Middle frontal gyrus (tissue), 1 donor: ENCODE results near the gene TXK.

Experiments used
- DNase-seq: peaks from one replicate; pipeline ENCODE4 v3.0.0-alpha.2; 2015; ENCODE audit warnings: low spot score; ENCODE audit errors: extremely low spot score

TXK gene

DNA sequence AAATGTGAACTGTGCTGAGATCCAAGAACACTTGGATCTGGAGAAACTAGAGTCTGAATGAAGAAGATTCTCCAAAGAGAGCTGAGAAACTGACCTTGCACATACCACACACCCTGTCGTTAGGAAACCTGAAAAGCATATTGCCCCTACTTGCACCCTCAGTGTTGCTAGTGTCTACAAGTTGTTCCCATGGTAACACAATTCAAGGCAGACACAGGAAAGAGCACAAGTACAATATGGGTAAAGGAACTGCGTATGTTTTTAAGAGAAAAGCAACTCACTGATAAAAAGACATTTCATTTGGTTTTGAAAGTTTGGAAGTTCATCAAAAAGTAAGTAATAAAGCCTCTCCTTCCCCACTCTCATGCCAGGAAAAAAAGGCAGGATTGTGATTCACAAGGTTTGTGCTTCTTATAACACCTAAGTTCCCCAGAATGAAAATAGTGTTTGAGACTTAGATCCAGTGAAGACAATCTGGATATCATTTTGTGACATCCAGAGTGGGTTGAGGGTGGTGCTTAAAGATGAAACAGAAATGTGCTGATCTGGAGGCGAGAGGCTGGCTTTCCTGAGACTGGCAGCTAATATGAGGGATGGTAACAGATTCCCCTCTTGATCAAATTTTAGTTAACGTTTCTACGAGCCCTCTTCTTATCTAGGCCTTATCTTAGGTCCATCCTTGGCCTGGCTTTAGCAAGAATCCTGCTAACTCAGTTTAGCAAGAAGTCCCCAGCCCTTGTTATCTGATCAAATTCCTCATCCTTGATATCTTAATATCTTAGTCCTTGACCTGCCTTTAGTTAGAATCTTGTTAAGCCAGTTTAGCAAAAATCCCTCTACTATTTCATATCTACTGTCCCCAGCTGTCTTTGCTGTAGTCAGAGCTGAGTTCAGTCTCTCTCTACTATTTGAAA, 75.2 kb downstream of the TXK start:
- DNase-seq: no peak

DNA sequence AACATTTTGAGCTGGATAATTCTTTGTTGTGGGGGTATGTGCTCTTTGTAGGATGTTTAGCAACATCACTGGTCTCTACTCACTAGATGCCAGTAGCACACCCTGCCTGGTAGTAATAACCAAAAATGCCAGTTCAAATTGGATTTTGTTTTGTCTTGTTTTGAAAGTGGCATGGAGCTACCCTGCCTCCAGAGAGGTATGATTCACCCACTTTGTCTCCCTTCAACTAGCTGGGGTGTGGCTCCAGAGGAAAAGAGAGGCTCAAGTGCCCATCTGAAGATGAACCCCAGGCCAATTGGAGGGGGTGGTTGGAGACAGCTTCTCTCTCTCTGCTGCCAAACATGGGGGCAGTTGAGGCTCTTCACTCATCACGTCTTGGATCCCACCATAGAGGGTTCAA, 83.0 kb downstream of the TXK start:
- DNase-seq: no peak

DNA sequence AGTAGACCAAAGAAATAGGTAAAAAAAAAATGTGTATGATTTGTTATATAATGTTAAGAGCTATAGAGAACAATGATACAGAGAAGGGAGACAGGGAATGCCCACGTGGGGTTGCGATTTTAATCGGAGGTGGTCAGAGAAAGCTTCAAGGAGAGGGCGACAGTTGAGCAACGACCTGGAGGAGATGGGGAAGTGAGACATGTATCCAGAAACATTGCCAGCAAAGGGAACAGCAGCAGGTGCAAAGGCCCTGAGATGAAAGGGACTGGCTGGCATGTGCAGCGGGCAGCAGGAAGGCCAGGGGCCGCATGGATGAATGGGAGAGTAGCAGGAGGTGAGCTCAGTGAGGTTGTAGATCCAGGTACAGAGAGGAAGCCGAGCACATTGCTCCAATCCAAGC, 84.6 kb downstream of the TXK start:
- DNase-seq: no peak

DNA sequence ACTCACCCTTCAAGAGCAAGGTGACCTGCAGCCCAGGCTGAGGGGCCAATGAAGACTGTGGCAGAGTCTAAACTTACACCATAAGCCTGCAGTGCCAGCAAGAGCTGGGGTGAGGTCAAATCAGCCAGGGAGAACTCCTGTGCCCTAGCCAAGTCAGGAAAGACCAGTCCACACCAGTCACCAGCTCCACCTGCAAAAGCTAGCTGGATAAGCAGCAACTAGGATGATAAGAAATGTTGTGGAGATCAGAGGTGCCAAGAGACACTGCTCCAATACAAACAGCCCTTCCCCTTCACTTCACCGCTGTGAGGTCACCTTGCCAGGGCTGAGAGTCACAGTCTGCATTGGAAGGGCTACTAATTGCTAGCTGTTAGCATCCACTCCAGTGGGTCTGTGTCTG, 86.2 kb downstream of the TXK start:
- DNase-seq: no peak

DNA sequence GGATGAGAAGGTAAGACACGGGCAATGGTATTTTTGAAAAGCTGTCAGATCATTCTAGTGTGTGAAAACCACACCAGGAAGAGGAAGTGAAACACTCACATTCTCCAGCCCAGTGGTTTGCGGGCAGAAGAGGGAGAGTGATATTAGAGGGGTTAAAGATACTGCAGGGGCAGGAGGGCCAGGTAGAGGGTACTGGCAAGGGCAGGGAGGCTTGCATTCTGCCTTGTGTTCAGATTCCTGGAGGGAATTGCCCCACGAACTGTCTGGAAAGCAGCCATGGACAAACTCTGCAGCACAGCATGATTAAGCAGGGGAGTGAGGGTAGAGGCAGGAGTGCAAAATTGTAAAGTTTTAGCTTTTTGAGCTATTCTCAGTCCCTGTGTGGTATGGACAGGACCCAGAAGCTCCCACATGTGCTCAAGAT, 86.6 kb downstream of the TXK start:
- no peak for DNase-seq

DNA sequence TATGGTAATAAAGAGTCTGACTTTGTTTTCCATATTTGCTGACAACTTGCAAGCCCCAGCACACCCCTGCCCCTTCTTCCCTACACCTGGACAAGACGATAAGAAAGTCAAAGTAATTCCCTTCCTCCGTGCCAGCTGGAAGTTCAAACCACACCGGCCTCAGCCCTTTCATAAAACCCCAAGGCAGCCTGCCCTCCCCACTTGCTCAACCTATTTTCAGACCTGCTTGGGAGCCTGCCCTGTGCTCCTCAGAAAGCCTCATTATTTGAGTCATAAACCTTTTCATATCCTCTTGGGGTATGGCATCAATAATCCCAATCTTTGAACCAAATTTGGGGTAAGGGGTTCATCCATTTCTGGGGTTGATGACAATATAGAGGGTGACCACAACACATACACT, 88.0 kb downstream of the TXK start:
- DNase-seq: no peak

DNA sequence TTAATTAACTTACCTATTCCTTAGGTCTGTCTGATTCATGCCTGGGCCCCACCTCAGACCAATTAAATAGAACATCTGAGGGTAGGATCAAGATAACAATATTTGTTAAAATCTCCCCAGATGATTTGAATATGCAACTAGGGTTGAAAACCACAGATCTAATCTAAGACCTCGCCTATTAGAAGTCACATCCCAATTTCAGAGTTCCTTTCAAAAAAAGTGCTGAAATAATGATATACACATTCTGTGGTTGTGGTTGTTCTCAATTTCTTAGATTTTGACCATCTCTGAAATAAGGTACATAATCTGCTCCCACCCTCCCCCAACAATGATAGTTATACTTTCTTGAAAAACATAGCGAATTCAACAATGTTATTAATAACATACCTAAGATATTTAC, 89.8 kb downstream of the TXK start:
- DNase-seq: no peak

DNA sequence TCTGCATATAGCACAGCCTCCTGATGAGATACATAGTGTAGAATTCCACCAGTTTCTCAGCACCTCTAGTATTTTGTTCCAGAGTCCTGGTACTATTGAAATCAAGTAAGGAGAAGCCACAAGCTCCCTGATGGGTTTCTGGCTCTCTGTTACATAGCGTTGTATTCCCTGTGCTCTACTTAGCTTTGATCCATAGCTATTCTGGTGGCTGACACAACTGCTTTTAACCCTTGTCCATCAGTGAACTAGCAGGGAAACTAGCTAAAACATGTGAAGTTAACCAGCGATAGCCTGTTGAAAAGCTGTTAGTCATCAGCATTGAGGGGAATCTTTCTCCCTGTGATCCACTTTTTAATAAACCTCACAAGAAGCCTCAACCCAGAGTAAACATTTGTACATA, 90.5 kb downstream of the TXK start:
- no peak for DNase-seq

DNA sequence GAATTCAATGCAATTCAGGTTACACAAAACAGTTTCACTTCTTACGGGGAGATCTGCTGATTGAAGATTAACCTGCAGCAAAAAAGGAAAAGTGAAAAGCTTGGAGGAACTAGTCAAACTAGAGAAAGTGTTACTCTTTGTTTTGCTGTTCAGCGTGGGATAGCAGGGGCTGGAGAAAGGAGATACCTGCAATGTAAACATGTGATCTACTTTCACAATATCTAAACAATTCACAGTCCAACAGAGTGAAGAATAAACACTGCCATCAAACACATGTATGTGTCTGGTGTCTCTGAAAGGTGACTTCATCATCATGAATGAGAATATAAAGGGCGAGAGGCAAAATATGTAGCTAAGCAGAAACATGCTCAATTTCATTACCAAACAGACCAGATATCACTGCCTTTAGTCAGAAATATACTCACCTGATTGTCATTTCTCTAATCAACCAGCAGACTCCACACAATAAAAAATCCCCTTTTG, 91.0 kb downstream of the TXK start:
- DNase-seq: no peak

DNA sequence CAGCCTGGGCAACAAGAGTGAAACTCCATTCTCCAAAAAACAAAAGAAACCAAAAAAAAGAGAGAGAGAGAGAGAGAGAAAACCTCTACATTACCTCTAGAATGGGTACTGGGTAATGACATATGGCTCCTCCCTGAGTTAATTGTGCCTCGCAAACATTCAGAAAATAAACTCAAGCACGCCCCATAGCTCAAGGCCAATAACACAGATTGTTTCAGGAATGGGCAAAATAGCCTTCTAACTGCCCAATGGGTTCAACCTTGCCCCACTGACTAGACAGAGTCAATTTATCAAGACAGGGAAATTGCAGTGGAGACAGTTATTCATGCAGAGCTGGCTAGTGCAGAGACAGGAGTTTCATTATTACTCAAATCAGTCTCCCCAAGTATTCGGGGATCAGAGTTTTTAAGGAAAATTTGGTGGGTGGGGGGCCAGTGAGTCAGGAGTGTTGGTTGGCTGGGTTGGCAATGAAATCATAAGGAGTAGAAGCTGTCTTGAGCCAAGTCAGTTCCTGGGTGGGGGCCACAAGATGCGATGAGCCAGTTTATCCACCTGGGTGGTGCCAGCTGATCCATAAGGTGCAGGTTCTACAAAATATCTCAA, 92.4 kb downstream of the TXK start:
- DNase-seq: no peak

DNA sequence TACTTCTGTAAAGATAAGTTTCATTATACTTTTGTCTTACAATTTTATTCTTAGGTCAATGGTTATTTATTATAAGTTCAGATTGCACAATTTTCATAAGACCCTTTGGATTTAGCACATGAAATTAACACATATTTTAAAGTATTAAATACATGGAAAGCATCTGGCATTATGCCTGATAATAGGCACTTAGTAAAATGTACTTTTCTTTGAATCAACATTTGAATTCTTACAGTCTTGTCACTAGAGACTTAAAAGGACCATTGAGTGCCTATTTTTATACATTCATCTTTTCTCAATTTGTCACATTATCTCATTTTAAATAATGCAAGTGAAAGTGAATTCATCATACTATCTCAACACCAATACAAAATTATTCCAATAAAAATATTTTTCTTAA, 94.5 kb downstream of the TXK start:
- no peak for DNase-seq

DNA sequence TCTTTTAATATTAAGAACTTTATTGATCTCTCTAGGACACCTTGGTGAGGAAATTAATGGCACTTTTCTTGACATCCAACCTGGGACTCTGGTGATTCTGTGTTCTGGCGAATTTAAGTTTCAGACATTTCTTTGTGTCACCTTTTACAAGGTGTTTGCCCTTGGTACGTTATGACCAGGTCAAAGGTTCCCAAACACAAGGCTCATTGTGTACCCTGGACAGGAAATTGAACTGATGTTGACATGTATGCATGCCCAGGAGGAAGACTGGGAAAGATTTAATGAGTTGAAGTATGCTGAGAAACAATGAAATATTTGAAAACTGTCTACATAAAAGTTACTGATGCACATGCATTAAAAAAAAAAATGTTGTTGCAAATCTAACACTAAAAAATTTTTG, 95.4 kb downstream of the TXK start:
- no peak for DNase-seq

DNA sequence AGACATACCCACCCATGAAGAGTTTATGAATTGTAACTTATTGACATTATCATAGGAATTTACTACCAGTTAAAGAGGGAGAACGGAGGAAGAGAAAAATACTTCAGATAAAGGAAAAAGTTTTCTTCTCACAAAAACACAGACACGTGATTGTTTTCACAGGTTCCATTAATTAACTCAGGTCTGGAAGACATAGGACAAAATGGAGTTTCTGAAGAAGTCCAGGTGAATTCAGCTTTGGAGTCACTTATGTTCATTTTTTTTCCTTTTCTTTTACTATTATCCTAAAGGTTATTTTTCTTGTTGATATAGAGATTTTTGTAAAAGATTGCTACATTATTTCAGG, 97.0 kb downstream of the TXK start:
- DNase-seq: no peak

DNA sequence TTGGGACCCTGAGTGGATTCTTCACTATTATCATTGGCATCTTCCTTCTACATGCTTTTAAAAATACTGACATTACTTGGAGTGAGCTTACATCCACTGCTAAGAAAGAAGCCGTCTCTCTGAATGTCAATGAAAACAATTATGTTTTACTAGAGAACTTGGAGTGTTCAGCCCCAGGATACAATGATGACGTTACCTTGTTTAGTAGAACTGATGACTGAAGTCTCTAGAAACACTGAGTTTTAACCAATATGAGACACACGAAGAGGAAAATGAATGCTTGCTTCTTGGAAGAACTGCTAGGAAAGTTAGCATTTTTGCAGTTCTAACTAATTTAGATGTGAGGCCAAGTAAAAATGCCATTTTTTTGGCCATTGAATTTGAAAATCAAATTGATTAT, 98.1 kb downstream of the TXK start:
- no peak for DNase-seq

DNA sequence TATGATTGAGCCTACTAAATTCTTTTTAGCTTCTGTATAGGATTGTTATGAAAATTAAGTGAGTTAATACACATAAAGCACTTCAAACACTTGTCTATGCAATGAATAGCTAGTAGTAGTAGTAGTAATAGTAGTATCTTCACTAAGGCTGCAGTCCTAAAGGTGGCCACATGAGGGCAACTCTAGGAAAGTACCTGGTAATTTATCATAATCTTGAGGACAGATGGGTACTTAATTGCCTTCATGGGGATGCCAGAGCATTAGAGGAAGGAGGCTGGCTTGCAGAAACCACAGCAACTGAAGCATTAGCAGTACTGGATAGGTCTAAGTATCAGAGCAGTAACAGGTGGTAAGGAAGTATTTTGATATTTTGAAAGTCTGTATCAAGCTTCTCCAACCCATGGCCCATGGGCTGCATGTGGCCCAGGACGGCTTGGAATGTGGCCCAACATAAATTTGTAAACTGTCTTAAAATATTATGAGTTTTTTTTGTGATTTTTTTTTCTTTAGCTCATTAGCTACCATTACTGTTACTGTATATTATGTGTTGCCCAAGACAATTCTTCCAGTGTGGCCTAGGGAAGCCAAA, 100.1 kb downstream of the TXK start:
- DNase-seq: no peak

DNA sequence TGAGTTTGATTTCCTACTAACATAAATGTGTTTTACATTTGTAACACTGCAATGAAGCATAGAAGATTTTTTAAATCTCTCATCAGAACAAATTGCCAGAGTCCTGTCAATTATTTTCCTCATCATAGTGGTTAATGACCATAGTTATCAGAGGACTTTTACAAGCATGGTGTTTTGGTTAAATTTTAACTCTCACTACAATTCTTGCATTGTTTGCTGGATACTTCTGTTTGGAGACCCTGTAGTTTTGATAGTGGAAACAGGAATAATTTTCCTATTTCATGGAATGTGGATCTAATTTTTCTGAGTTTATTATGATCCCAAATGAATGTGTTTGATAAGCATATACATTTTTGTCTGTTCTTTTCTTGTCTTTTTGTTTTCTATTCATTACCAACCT, 100.6 kb downstream of the TXK start:
- no peak for DNase-seq

DNA sequence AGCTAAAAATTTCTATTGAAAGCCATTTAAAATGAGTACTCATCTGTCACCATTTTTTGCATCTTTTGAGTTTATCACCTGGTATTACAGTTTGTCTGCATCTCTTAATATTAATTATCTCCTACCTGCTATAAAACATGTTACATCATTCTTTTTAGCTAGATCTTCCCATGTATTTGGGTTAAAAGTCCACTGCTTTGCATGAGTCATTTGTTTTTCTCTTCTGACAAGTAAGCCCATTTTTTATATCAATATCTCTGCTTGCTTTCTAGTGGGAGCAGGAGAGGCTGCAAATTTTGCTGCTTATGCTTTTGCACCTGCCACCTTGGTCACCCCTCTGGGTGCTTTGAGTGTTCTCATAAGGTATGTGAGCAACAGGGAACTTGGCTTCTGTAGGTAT, 101.3 kb downstream of the TXK start:
- DNase-seq: no peak

DNA sequence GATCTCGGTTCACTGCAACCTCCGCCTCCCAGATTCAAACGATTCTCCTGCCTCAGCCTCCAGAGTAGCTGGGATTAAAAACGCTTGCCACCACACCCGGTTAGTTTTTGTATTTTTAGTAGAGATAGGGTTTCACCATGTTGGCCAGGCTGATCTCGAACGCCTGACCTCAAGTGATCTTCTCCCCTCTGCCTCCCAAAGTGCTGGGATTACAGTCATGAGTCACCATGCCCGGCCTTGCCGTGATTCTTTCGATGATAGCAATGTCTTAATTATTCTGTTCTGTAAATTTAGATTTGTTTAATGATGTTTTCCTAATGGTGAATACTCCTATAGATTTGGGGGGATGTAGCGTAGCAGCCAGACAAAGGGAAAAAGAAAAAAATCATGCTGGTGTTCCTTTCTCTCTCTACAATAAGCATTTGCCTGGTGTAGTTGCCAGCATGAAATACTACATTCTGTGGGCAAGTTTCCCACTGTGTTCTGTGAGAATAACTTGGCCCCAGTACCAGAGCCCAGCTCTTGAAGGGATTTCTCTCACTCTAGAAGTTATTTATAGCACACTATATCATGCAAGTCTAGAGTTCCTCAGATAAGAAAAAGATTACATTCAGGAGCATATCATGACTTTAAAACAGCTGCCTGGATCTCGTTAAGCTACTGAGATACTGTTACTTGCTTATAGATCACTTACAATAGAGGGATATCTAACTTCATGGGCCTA, 102.1 kb downstream of the TXK start:
- peak; percentile 27 for DNase-seq

DNA sequence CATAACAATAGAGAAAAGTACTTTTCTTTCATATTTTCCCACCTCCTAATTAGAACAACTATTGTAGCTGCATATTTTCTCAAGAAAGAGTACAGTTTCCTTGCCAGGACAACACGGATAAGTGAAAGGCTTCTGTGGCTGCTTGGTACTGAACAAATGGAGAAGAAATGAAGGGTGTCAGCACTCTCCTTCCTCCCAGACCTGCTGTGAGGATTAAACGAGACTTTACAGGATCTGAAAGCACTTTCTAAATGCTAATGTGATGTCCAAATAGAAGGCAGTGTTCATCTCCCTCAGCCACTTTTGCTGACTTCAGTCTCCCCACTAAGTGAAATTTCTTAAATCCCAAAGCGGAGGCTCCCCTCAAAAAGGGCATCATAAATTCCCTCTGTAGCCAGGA, 103.6 kb downstream of the TXK start:
- DNase-seq: no peak

DNA sequence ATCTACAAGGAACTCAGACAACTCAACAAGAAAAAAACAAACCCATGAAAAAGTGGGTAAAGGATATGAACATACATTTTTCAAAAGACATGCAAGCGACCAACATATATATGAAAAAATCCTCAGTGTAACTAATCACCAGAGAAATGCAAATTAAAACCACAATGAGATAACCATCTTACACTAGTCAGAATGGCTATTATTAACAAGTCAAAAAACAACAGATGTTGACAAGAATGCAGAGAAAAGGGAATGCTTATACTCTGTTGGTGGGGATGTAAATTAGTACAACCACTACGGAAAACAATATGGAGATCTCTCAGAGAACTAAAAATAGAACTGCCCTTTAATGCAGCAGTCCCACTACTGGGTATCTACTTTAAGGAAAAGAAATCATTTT, 105.4 kb downstream of the TXK start:
- no peak for DNase-seq

DNA sequence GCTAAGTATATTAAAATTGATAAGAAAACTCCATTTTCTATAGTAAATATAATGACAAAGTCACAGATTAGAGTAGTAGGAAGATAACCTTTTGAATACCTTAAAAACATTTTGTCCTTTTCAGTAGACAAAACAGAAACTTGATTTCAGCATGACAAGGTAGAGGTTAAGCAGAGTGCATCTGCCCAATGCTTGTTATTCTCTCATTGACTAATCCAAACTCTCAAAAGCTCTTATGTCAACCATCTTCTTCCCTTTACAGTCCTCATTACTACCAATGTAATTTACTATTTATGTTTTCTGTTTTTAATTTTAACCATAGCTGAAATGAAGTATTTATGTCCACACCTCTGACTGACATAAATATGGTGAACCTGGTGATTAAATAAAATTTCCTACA, 106.4 kb downstream of the TXK start:
- no peak for DNase-seq

DNA sequence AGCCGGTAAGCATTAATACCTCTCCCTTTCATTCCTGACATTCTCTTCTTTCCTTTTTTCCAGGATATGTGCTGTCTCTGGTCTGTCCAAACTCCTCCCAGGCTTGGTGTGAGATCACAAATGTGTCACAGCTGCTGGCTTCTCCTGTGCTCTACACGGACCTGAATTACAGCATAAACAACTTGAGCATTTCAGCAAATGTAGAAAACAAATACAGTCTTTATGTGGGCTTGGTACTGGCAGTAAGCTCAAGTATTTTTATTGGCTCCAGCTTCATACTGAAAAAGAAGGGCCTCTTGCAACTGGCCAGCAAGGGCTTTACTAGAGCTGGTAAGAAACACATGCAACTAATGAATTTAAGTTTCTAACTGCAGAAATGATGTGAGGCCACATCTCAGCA, 109.0 kb downstream of the TXK start:
- DNase-seq: no peak
